Thyroid gland (tissue), 4 donors: Measurements from ENCODE around the gene TARS2.

ENCODE experiments used
- POLR2A ChIP-seq, 2 donors: fragments of 450-650 bp; IDR thresholded peaks; one replicate each; pipeline ENCODE4 v1.6.1; 2017; ENCODE audit warnings: antibody characterized with exemption in 2 of 2, mild to moderate bottlenecking in 2 of 2, moderate library complexity in 1 of 2
- TF ChIP-seq, protein P1 (sequence below), 6 experiments: fragments of 200-600 bp in 3 of 6; fragments of 450-650 bp in 3 of 6; sonication (generic) in 3 of 6; IDR thresholded peaks; one replicate each; pipeline ENCODE4 v1.5.1; 2016 to 2019; ENCODE audit warnings: antibody characterized with exemption in 6 of 6, mild to moderate bottlenecking in 2 of 6, inconsistent platforms in 1 of 6, moderate library complexity in 1 of 6

GRCh38 chr1:150551051-150551783 lies 64.0 kb downstream of the TARS2 start:
- TF ChIP-seq, protein P1, sequence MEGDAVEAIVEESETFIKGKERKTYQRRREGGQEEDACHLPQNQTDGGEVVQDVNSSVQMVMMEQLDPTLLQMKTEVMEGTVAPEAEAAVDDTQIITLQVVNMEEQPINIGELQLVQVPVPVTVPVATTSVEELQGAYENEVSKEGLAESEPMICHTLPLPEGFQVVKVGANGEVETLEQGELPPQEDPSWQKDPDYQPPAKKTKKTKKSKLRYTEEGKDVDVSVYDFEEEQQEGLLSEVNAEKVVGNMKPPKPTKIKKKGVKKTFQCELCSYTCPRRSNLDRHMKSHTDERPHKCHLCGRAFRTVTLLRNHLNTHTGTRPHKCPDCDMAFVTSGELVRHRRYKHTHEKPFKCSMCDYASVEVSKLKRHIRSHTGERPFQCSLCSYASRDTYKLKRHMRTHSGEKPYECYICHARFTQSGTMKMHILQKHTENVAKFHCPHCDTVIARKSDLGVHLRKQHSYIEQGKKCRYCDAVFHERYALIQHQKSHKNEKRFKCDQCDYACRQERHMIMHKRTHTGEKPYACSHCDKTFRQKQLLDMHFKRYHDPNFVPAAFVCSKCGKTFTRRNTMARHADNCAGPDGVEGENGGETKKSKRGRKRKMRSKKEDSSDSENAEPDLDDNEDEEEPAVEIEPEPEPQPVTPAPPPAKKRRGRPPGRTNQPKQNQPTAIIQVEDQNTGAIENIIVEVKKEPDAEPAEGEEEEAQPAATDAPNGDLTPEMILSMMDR (IDR thresholded peaks at IDR 0.05), result no peak
- no peak for TF ChIP-seq POLR2A (IDR thresholded peaks at IDR 0.05)
